ENCODE measurements around the gene MYO10. TPM values are rescaled to one million over a fixed set of nuclear protein-coding genes. Genes with fewer than 3 reads are reported as not detected.

The MYO10 gene
- total RNA-seq, 1 experiment from 2014 or later: 202 TPM

DNA sequence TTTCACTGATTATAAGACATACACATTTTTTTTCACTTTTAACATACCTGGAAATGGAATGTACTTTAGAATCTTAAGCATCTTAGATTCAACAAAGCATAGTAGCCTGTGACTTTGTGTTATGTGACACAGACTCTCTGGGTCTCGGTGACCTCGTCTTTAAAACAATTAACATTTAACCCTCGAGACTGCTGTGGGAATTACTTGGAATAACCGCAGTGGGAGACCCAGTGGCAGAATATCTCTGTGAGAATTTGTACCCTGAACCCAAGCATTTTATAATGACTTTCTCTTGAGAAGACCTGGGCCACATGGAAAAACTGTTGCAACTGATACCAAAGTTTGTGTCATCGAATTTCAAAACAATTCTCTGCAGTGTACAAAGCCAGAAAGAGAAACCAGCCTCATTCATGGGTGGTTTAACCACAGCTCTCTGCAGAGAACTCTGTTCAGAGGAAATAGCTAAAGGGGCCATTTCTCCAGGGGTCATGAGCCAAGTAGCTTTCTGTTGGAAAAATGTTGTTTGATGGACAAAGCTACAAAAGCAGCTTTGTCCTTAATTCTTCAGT is 309.3 kb downstream of the MYO10 start:
- H3K36me3 ChIP-seq (ENCODE audit: insufficient read depth, low read length, poor library complexity, severe bottlenecking): no peaks in the 10 kb centered on the region
- ChIA-PET POLR2A (ENCODE audit: low non-redundant PET) (no interaction called here), CTCF (no interaction called here)
- no TSS peak for BruUV-seq (replicated peaks)
- intact Hi-C loops (cut with micrococcal nuclease; ENCODE audit: unreplicated experiment): no loop called here
- no peak overlapping the region for H3K4me3 ChIP-seq (ENCODE audit: low read depth, low read length, poor library complexity, severe bottlenecking)
- H3K27ac ChIP-seq (ENCODE audit: low read depth, low read length, poor library complexity, severe bottlenecking): no peak overlapping the region
- no peaks in the 10 kb centered on the region for H3K27me3 ChIP-seq (replicated peaks; ENCODE audit: insufficient read depth, low read depth, low read length, poor library complexity)
- TF ChIP-seq CTCF (conservative IDR thresholded peaks at IDR 0.05; ENCODE audit: low read depth, low read length): no peak
- no peak for TF ChIP-seq EZH2 (IDR thresholded peaks at IDR 0.05; ENCODE audit: borderline replicate concordance, low read depth, low read length, poor library complexity, severe bottlenecking)
- H3K4me1 ChIP-seq (ENCODE audit: insufficient read depth, low read length, poor library complexity, severe bottlenecking): no peaks in the 10 kb centered on the region
- no peaks in the 10 kb centered on the region for H3K9me3 ChIP-seq (ENCODE audit: low read depth, low read length, poor library complexity, severe bottlenecking)
- DNase-seq (ENCODE audit: low spot score): no peak

GRCh38 chr5:16625096-16625495 is 311.0 kb downstream of the MYO10 start:
- Histone ChIP-seq H3K9me3 (ENCODE audit: low read depth, low read length, poor library complexity, severe bottlenecking) (no peaks in the 10 kb centered on the region), H3K4me3 (ENCODE audit: low read depth, low read length, poor library complexity, severe bottlenecking) (no peak overlapping the region), H3K4me1 (ENCODE audit: insufficient read depth, low read length, poor library complexity, severe bottlenecking) (no peaks in the 10 kb centered on the region), H3K27ac (ENCODE audit: low read depth, low read length, poor library complexity, severe bottlenecking) (no peak overlapping the region), H3K36me3 (ENCODE audit: insufficient read depth, low read length, poor library complexity, severe bottlenecking) (no peaks in the 10 kb centered on the region), H3K27me3 (replicated peaks; ENCODE audit: insufficient read depth, low read depth, low read length, poor library complexity) (no peaks in the 10 kb centered on the region)
- TF ChIP-seq CTCF (conservative IDR thresholded peaks at IDR 0.05; ENCODE audit: low read depth, low read length) (no peak), EZH2 (IDR thresholded peaks at IDR 0.05; ENCODE audit: borderline replicate concordance, low read depth, low read length, poor library complexity, severe bottlenecking) (no peak)
- no peak for DNase-seq (ENCODE audit: low spot score)
- ChIA-PET CTCF (no interaction called here), POLR2A (ENCODE audit: low non-redundant PET) (no interaction called here)
- intact Hi-C loops (cut with micrococcal nuclease; ENCODE audit: unreplicated experiment): no loop called here
- BruUV-seq (replicated peaks): no TSS peak

DNA sequence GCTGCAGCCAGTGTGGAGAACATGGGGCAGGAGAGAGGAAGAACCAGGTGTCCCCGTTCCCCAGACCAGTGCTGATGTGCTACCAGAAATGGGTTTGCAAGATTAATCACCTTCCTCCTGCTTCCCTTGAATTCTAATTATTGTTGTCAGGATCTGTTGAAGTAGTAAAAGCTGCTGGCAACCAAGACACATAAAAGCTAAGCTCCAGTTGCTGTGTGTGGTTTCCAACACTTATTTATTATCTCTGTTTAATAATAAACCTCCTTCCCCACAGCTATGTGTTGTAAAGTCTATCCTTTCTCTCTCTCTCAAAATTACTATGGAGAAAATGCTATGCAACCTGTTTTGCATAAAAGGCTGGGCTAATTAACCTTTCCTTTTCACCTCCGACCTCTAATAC is 317.0 kb downstream of the MYO10 start:
- Histone ChIP-seq H3K27ac (ENCODE audit: low read depth, low read length, poor library complexity, severe bottlenecking) (no peak overlapping the region), H3K9me3 (ENCODE audit: low read depth, low read length, poor library complexity, severe bottlenecking) (no peaks in the 10 kb centered on the region), H3K4me3 (ENCODE audit: low read depth, low read length, poor library complexity, severe bottlenecking) (no peak overlapping the region), H3K36me3 (ENCODE audit: insufficient read depth, low read length, poor library complexity, severe bottlenecking) (no peaks in the 10 kb centered on the region), H3K27me3 (replicated peaks; ENCODE audit: insufficient read depth, low read depth, low read length, poor library complexity) (no peaks in the 10 kb centered on the region), H3K4me1 (ENCODE audit: insufficient read depth, low read length, poor library complexity, severe bottlenecking) (peaks cover 10% of the 10 kb centered on the region)
- DNase-seq (ENCODE audit: low spot score): no peak
- ChIA-PET CTCF (no interaction called here), POLR2A (ENCODE audit: low non-redundant PET) (no interaction called here)
- intact Hi-C loops (cut with micrococcal nuclease; ENCODE audit: unreplicated experiment): no loop called here
- no TSS peak for BruUV-seq (replicated peaks)
- TF ChIP-seq CTCF (conservative IDR thresholded peaks at IDR 0.05; ENCODE audit: low read depth, low read length) (no peak), EZH2 (IDR thresholded peaks at IDR 0.05; ENCODE audit: borderline replicate concordance, low read depth, low read length, poor library complexity, severe bottlenecking) (no peak)

Data from A673 (cell line).